ENCODE data around the gene MGP. TPM values are rescaled to one million over a fixed set of nuclear protein-coding genes. Genes with fewer than 3 reads are reported as not detected.

MGP gene
- total and polyA plus RNA-seq, 2 of the 8 experiments (the other 6 are each of a cell fraction or from before 2014, with no cell fraction given), result not detected

- Histone ChIP-seq H2BK12ac (ENCODE audit: low read depth, low read length) (no peak overlapping the region), H3K27me3 (replicated peaks in 1 of 4; ENCODE audit: control insufficient read depth in 3 of 4, extremely low read depth in 1 of 4, insufficient read depth in 3 of 4, low read length in 3 of 4) (no peaks in the 10 kb centered on the region), H3K9ac (replicated peaks in 1 of 4; ENCODE audit: extremely low read depth in 1 of 4, low read depth in 3 of 4, low read length in 3 of 4) (no peak overlapping the region), H3K23ac (ENCODE audit: insufficient read length) (no peak overlapping the region), H3K4ac (replicated peaks; ENCODE audit: insufficient read length, low read depth, low read length) (no peak overlapping the region), H3K4me1 (replicated peaks in 1 of 4; ENCODE audit: control insufficient read depth in 3 of 4, insufficient read depth in 4 of 4, low read length in 3 of 4) (no peaks in the 10 kb centered on the region), H2BK15ac (ENCODE audit: low read length) (no peak overlapping the region), H4K20me1 (replicated peaks in 1 of 2; ENCODE audit: control insufficient read depth in 1 of 2, insufficient read depth in 2 of 2, low read length in 2 of 2) (no peaks in the 10 kb centered on the region), H3K18ac (ENCODE audit: extremely low read depth, low read length) (no peak overlapping the region), H2BK20ac (ENCODE audit: low read length) (no peak overlapping the region), H3K36me3 (ENCODE audit: control insufficient read depth in 2 of 4, insufficient read depth in 4 of 4, low read length in 3 of 4) (no peaks in the 10 kb centered on the region), H2BK120ac (replicated peaks; ENCODE audit: low read depth, low read length) (no peak overlapping the region), H2AK5ac (ENCODE audit: low read depth, low read length) (no peak overlapping the region), H3K14ac (ENCODE audit: insufficient read length) (no peak overlapping the region), H2BK5ac (ENCODE audit: low read depth, low read length) (no peak overlapping the region), H4K5ac (ENCODE audit: insufficient read length, low read depth, low read length) (no peak overlapping the region), H3K79me1 (ENCODE audit: low read depth, low read length) (no peaks in the 10 kb centered on the region), H3K56ac (replicated peaks; ENCODE audit: insufficient read length, low read depth, low read length) (no peak overlapping the region), H3K79me2 (ENCODE audit: control insufficient read depth in 1 of 2, insufficient read depth in 2 of 2, low read length in 2 of 2) (no peaks in the 10 kb centered on the region), H2AFZ (ENCODE audit: low read length) (no peak overlapping the region), H3K9me3 (ENCODE audit: insufficient read depth in 2 of 2, low read depth in 1 of 2, low read length in 1 of 2) (no peaks in the 10 kb centered on the region), H4K91ac (replicated peaks; ENCODE audit: insufficient read length, low read length) (no peak overlapping the region), H3K27ac (ENCODE audit: low read depth, low read length) (no peak overlapping the region), H3K4me3 (ENCODE audit: extremely low read depth in 1 of 4, insufficient read depth in 2 of 4, low read depth in 3 of 4, low read length in 4 of 4) (no peak overlapping the region), H3K23me2 (ENCODE audit: low read depth, low read length) (peaks cover 2% of the 10 kb centered on the region; the same call in 1 of the 2 replicates), H4K8ac (ENCODE audit: extremely low read depth, insufficient read depth, low read length) (no peak overlapping the region), H3K4me2 (ENCODE audit: insufficient read depth in 1 of 2, low read depth in 2 of 2, low read length in 2 of 2) (no peak overlapping the region)
- WGBS, 2 experiments (ENCODE audit: extremely low coverage in 1 of 2, insufficient coverage in 1 of 2, insufficient read length in 1 of 2, insufficient replicate concordance in 2 of 2, low coverage in 1 of 2, low lambda C conversion rate in 2 of 2, missing lambda C conversion rate in 1 of 2), result 96% methylated on average over 3 of the region's 3 CpGs; no CpG with 5 or more reads in 1 of the 2 experiments
- no peak for FAIRE-seq
- no peak for DNase-seq (ENCODE audit: low read depth in 1 of 2, low spot score in 2 of 2)
- TF ChIP-seq CHD1 (IDR thresholded peaks at IDR 0.05; ENCODE audit: low read depth, low read length) (no peak), SAP30 (IDR thresholded peaks at IDR 0.05; ENCODE audit: insufficient read depth, insufficient replicate concordance, low read length) (no peak), MAX (IDR thresholded peaks at IDR 0.05) (no peak), SIN3A (conservative IDR thresholded peaks at IDR 0.05 in 1 of 2, IDR thresholded peaks at IDR 0.05 in 1 of 2; ENCODE audit: low read depth in 1 of 2, low read length in 2 of 2) (no peak), FOSL1 (IDR thresholded peaks at IDR 0.05; ENCODE audit: insufficient read depth, low read depth, low read length) (no peak), TAF1 (IDR thresholded peaks at IDR 0.05; ENCODE audit: low read depth, low read length) (no peak), YY1 (IDR thresholded peaks at IDR 0.05; ENCODE audit: low read depth, low read length) (no peak), POU5F1 (IDR thresholded peaks at IDR 0.05; ENCODE audit: low read depth, low read length) (no peak)
- TF ChIP-seq, protein P1, sequence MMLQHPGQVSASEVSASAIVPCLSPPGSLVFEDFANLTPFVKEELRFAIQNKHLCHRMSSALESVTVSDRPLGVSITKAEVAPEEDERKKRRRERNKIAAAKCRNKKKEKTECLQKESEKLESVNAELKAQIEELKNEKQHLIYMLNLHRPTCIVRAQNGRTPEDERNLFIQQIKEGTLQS (IDR thresholded peaks at IDR 0.05; ENCODE audit: insufficient read depth, low read depth, low read length), result no peak
- CTCF ChIA-PET (ENCODE audit: partially characterized antibody), result no interaction called here
- POLR2A ChIA-PET (ENCODE audit: partially characterized antibody), result no interaction called here
These were observed 38.9 kb upstream of the MGP start for GRCh38 chr12:14924541-14924940.

Measured in H1 (cell line).